Brain microvascular endothelial cell (primary cell): ENCODE measurements around the gene ADAMTS2.

Source experiments
- DNase-seq: peaks from one replicate; pipeline ENCODE4 v3.0.0-alpha.2; 2020
- H3K27ac ChIP-seq: fragments of 250-450 bp; sonication (Bioruptor Pico); 2 replicates; pipeline ENCODE4 v1.5.1; 2020; ENCODE audit warnings: mild to moderate bottlenecking, moderate library complexity
- H3K27me3 ChIP-seq: fragments of 250-450 bp; sonication (Bioruptor Pico); replicated peaks from 2 replicates; pipeline ENCODE4 v1.5.1; 2020; ENCODE audit warnings: mild to moderate bottlenecking
- H3K36me3 ChIP-seq: fragments of 250-450 bp; sonication (Bioruptor Pico); replicated peaks from 2 replicates; pipeline ENCODE4 v1.5.1; 2020; ENCODE audit warnings: mild to moderate bottlenecking
- H3K4me3 ChIP-seq: 2 replicates; pipeline ENCODE4 v1.5.1; 2011; ENCODE audit warnings: low read depth, mild to moderate bottlenecking, control low read depth, low read length, moderate library complexity
- CTCF ChIP-seq: IDR thresholded peaks from 2 replicates; pipeline ENCODE4 v1.5.1; 2011; ENCODE audit warnings: low read depth, mild to moderate bottlenecking, moderate library complexity, low read length, control low read depth, inconsistent platforms; ENCODE audit errors: missing control alignments
- in situ Hi-C: cut with HindIII; loops from 2 replicates; pipeline ENCODE4 v1.10.0; 2017; ENCODE audit warnings: low sequenced_read_pairs, low pct_ligation_motif_present

The ADAMTS2 gene

GRCh38 chr5:179196405-179197079, 148.7 kb downstream of the ADAMTS2 start:
- in situ Hi-C loops = no loop called here
- no peak for TF ChIP-seq CTCF
- Histone ChIP-seq H3K27ac (no peak overlapping the region), H3K27me3 (no peaks in the 10 kb centered on the region), H3K36me3 (no peaks in the 10 kb centered on the region), H3K4me3 (no peak overlapping the region)
- DNase-seq = no peak

GRCh38 chr5:179195561-179196404, 149.5 kb downstream of the ADAMTS2 start:
- H3K36me3 ChIP-seq = no peaks in the 10 kb centered on the region
- TF ChIP-seq CTCF = no peak
- in situ Hi-C loops = no loop called here
- H3K27ac ChIP-seq = no peak overlapping the region
- H3K27me3 ChIP-seq = no peaks in the 10 kb centered on the region
- no peak overlapping the region for H3K4me3 ChIP-seq
- DNase-seq = no peak

GRCh38 chr5:179194941-179195381, 150.3 kb downstream of the ADAMTS2 start:
- H3K4me3 ChIP-seq = no peak overlapping the region
- no peaks in the 10 kb centered on the region for H3K36me3 ChIP-seq
- no peak for DNase-seq
- no peaks in the 10 kb centered on the region for H3K27me3 ChIP-seq
- H3K27ac ChIP-seq = no peak overlapping the region
- no peak for TF ChIP-seq CTCF
- in situ Hi-C loops = no loop called here

GRCh38 chr5:179194201-179194910, 150.9 kb downstream of the ADAMTS2 start:
- in situ Hi-C loops = no loop called here
- DNase-seq = no peak
- Histone ChIP-seq H3K36me3 (no peaks in the 10 kb centered on the region), H3K27ac (no peak overlapping the region), H3K4me3 (no peak overlapping the region), H3K27me3 (no peaks in the 10 kb centered on the region)
- no peak for TF ChIP-seq CTCF

- no peak overlapping the region for H3K27ac ChIP-seq
- no peaks in the 10 kb centered on the region for H3K36me3 ChIP-seq
- in situ Hi-C loops = no loop called here
- H3K27me3 ChIP-seq = no peaks in the 10 kb centered on the region
- no peak for TF ChIP-seq CTCF
- no peak overlapping the region for H3K4me3 ChIP-seq
- no peak for DNase-seq
These were observed 151.5 kb downstream of the ADAMTS2 start for GRCh38 chr5:179193746-179194145.
